NCI-H2227 (cell line): ENCODE data around the gene SMAD7.

Experiments used
- DNase-seq: peaks from one replicate; lab custom pipeline; 2025; ENCODE audit not compliant: unreplicated experiment; lab: John Stamatoyannopoulos, UW

The SMAD7 gene

DNA sequence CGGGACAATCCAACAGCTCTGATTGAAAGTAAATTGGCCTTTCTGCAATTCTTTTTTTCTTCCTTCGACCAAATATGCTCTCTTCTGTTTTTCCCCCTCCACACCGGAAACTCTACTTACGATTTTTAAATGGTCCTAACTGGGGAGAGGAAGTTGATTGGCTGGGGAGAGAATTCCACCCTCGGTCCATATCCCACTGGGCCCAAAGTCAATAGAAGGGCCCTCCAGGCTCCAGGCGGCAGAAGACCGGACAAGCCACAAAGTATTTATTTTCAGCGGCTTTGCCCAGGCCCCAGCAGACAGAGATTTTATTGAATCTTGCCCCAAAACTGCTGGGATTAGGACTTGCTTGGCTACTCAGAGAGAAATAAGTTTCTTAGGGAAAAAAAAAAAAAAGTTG is 37.1 kb upstream of the SMAD7 start:
- DNase-seq: no peak

DNA sequence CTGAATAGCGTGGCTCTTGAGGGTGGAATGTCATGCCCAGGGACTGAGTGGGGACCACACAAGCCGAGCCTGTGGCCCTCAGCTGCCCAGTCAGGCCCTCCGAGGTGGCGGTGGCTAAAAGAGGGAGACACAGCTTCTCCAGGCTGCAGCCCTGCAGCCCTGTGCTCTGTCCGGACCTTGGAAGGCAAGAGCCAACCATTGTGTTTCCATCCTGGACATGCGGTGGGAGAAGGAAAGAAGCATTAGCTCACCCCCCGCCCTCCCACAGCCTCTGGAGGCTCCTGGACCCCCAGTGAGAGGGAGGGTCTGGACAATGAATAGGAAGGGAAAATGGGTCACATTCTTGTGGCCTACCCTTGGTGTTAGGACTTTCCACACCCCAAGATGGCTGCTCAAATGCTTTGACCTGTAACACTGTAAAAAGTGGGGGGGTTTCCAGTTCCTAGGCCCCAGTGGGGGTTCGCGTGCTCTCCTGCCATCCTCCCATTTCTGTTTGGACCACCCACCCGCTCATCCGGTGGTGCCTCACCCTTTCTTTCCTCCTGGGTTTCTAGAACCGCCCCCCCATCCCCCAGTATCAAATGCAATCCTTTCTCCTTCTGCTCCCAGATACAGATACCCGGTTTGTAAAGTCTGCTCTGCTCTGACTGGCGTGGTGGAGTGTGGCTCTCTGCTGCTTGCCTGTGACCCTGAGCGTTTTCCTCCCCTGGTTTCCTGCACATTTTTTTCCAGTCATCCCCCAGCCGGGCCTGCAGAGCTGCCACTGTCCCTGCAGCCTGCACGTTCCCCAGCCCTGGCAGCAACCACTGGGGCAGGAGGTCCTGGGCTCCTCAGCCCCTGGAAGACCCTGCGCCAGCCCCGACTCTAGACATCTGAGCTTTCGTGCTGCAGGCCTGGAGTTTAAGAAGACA is 36.3 kb upstream of the SMAD7 start:
- no peak for DNase-seq

DNA sequence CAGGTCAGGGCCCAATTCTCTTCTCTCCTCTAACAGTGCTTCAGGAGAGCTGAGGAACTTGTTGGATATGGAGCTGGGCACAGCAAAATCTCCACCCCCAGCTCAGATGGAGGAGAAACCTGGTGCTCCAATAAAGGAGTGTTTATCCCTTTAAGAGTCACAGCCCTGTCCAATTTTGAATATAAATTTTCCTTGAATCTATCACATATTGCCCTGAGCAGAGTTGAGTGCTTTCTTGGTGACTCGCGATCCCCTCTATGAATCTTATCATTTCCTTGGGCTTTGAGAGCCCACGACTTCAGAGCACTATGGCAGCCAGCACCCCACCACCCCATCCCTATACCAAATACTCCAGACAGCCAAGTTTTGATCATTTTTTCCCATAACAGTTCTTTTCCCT is 34.4 kb upstream of the SMAD7 start:
- DNase-seq: no peak

- DNase-seq: peak; percentile 72
Measured at GRCh38 chr18:48983793-48984437, 33.1 kb upstream of the SMAD7 start.

- no peak for DNase-seq
Measured at GRCh38 chr18:48982266-48982665, 31.5 kb upstream of the SMAD7 start.

- DNase-seq: no peak
Measured at GRCh38 chr18:48979944-48980890, 29.5 kb upstream of the SMAD7 start.

DNA sequence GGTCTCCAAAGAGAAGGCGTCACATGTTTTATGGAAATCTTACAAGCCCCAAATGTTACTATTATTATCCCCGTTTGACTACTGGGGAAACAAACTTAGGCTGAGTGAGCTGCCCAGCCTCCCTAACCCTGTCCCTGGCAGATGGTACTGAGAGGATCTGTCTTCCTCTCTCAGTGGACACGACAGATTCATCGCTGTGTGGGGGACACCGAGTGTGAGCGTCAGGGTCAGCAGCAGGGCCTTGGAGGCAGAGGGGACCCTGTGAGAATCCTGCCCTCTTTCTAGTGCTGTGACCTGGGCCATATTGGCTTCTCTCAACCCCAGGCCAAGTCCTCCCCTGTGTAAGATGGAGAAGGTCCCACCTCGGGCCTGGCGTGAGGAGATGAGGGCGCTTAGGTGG is 27.1 kb upstream of the SMAD7 start:
- DNase-seq: no peak

DNA sequence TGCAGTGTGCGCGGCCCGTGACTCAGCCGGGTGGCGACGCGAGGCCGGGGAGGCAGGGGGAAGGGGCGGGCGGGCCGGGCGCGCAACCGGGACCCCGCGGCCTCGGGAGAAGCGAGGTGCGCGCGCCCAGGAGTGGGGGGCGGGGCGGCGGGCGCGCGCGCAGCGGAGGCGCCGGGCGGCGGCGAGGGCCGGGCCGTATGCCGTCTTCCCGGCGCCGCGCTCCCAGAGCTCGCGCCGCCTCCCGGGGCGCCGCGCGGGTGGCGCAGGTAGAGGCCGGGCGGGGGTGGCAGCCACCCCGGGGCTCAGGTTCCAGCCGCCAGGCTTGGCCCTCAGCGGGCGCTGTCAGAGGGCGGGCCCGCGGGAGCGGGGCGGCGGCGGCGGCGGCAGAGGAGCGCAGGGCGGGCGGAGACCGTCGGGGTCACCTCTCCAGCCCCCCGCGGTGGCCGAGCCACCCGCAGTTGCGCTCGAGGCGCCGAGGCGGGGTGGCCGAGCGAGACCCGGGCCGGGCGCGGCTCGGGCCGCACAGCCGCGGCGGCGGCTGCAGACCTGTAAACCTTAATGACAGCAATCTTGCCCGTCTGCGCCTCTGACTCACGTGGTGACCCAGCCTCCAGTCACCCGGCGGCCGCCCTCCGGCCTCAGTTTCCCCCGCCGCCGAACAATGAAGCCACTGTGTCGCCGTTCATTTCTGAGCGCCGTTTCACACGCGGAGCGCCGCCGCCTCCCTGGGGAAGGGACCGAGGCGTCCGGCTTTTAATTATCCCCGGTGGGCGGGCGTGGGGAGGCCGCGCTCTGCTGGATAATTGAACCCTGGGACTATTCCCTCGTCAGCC is 25.3 kb upstream of the SMAD7 start:
- peak; percentile 85 for DNase-seq

- DNase-seq: peak; percentile 65
Measured at GRCh38 chr18:48975120-48975816, 24.5 kb upstream of the SMAD7 start.

DNA sequence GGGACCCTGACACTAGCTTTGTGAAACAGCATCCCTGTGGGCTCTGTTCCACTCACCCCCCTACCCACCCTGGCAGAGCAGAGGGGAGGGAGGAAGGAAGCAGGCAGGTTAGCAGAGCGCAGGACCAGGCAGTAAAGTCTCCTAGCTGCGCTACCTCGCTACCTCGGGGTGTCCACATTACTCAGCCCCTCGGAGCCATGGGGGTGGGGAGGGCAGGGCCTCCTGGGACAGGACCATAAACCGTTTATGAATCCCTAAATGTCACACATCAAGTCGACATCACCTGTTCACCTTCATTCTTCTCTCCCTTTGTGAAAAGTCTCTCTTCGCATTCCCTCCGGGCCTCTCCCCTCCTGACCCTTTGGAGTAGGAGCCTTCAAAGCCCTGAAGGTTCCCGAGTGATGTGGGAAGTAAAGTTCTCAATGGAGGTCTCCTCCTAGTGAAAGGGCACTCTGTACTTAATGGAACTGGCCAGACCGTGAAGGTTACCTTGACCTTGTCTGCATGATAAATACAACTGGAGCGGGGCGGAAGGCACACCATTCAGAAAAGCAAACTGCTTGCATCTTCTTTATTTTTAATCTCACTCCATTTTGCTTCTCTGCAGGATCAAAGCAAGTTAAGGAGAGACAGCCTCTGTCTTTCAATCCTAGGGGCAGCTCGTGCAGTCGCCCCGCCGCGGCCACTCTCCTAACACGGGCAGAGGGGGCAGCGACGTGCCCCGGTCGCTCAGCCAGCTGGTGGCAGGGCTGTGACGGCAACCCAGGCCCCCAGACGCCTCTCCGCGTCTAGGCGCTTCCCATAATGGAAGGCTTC is 23.7 kb upstream of the SMAD7 start:
- DNase-seq: peak; percentile 45

GRCh38 chr18:48973731-48974130 is 23.0 kb upstream of the SMAD7 start:
- DNase-seq: peak; percentile 78

DNA sequence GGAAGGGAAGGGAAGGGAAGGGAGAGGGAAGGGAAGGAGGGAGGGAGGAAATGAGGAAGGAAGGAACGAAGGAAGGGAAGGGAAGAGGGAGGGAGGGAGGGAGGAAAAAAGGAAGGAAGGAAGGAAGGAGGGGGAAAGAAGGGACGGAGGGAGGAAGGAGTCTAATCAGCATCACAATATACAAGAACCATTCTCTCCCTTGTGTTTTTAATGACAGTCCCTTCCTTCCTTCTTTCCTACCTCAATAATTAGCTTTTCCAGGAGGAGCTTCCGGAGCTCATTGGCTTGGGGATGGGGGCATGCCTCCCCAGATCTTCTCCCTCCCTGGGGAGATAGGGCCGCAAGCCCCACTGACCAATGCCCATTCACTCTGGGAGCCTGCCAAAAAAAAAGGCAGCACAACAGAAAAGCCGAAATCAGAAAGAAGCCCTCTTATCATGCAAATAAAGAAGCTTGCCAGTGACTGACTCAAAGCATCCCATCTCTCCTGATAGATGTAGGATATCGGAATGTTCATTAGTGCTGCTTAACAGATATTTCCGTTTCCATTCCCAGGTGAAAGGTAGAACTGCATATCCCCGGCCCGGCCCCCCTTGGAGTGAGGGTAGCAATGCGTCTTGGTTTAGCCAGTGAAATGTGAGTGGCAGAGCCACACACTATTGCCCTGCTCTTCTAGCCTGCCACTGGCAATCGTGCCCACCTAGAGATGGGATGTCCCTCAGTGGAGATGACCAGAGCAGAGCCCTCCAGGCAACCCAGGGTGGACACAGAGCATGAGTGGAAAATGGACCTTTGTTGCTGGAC is 17.8 kb upstream of the SMAD7 start:
- DNase-seq: no peak

DNA sequence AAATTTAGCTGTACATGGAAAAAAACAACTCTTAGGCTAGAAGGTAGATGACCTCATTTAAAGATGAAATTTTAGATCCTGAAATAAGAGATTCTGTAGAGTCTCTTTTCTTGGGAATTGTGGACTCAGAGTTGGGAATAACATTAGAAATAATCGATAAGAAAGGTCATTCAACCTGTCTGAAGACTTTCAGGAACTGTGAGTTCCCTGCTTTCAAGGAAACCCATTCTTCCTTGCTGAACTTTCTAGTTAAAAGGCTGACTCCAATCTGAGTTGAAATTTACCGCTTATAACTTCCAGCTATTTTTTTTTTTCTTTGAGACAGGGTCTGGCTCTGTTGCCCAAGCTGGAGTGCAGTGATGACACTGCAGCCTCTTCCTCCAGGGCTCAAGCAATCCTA is 16.8 kb upstream of the SMAD7 start:
- DNase-seq: no peak

DNA sequence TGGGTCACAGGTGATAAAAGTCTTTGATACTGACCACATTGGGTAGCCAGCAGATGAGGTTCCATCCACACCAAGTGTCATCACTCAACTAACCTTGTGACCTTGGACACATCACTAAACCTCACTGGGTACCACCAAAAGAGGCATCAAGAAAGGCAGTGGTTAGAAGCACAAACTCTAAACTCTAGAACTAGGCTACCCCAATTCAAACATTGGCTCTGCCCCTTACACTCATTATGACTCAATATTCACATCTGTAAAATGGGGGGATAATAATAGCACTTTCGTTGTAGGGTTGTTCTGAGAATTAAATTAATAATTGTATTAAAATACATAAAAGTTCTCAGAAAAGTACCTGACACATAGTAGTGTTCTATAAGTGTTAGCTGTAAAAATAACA is 15.8 kb upstream of the SMAD7 start:
- DNase-seq: no peak

DNA sequence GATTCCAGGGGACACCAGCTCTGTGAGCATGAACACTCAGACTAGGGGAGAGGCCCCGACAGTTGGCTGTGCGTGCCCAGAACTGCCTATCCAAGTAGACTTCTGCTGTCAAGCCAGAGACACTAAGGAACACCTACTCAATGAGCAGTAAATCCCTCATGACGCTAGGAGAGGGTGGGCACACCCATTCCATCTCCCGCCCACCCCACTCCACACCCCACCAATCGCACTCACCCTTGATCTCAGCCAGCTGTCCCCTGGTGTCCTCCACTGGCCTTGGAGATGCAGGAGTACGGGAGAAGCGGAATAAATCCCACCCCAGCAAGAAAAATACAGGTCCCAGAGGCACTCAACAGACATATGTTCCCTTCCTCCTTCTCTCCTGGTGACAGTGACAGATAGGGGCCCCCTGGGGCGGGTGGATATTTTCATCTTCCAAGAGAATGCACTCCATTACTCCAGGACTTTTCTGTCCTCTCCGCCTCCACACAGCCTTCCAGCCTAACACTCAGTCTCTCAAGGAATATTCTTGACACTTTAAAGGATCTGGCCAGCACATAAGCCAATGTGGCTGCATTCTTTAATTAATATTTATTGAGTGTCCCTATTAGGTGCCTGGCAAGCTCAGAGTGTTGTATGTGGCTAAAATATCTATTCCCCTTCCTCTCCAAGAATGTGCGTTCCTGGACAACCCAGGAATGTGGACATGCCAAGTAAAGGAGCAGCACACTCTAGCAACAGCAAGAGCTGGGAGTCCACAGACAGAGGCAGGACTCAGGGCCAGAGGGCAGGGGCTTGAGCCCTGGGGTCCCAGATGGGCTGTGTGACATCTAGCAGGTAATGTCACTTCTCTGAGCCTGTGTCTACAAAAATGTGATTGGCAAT is 13.1 kb upstream of the SMAD7 start:
- peak; percentile 39 for DNase-seq

DNA sequence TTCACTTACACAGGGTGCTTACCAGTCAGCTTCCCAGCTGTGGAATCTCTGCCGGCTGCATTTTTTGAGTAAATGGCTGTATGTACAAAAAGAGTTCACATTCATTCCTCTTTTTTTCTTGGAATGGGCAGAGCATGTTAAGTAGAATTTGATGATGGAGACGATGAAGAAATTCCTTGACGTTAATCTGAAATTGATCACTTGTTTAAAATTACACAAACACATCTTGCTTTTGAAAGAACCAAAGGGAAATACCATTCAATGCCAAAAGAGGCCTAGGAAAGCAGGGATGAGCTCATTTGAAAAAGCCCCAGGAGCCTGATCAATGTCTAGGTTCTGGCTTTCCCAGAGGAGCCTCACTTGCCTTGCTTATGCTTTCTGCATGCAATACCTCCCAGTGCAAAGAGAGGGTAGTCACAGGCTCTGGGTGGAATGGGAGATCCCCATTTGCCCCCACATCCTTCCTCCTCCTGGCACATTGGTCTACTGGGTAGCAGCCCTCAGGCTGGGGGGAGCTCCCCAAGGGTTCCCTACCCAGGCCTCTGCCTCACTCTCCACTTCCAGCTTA is 12.3 kb upstream of the SMAD7 start:
- no peak for DNase-seq
